Measurements from ENCODE around the gene TMOD2.

The TMOD2 gene

GRCh38 chr15:51863131-51863530 is 111.7 kb downstream of the TMOD2 start:
- DNase-seq: no peak

GRCh38 chr15:51864408-51865056 is 113.1 kb downstream of the TMOD2 start:
- no peak for DNase-seq

- DNase-seq: no peak
Observed at GRCh38 chr15:51865317-51865716, 113.9 kb downstream of the TMOD2 start.
